Measurements from ENCODE around the gene COMMD7. TPM values are rescaled to one million over a fixed set of nuclear protein-coding genes. Genes with fewer than 3 reads are reported as not detected.

Gene COMMD7
- total RNA-seq, 6 experiments from 2014 or later: 15.2 to 21.3 (median 18.6) TPM

GRCh38 chr20:32707691-32708581, 35.3 kb downstream of the COMMD7 start:
- TF ChIP-seq CTCF (IDR thresholded peaks at IDR 0.05) (no peak), POLR2A (IDR thresholded peaks at IDR 0.05) (no peak)
- 66% methylated on average over 5 of the region's 5 CpGs for WGBS (ENCODE audit: insufficient coverage, low coverage, low lambda C conversion rate, missing lambda C conversion rate)
- H3K4me1 ChIP-seq: peaks cover 0 to 23% (median 5%) of the 10 kb centered on the region in 4 donors
- ATAC-seq (no peak), DNase-seq (no peak)
- no peaks in the 10 kb centered on the region for H3K27me3 ChIP-seq
- H3K36me3 ChIP-seq: peaks cover 0 to 21% (median 1%) of the 10 kb centered on the region in 4 donors
- H3K4me3 ChIP-seq: no peak overlapping the region
- no peak overlapping the region for H3K27ac ChIP-seq
- intact Hi-C loops (cut with DNase I): no loop called here
- no peaks in the 10 kb centered on the region for H3K9me3 ChIP-seq

- peak in 1 of 3 donors; percentile 65 for DNase-seq
- H3K36me3 ChIP-seq: peaks cover 0 to 27% (median 5%) of the 10 kb centered on the region in 4 donors
Observed at GRCh38 chr20:32706486-32706885, 36.8 kb downstream of the COMMD7 start.

DNA sequence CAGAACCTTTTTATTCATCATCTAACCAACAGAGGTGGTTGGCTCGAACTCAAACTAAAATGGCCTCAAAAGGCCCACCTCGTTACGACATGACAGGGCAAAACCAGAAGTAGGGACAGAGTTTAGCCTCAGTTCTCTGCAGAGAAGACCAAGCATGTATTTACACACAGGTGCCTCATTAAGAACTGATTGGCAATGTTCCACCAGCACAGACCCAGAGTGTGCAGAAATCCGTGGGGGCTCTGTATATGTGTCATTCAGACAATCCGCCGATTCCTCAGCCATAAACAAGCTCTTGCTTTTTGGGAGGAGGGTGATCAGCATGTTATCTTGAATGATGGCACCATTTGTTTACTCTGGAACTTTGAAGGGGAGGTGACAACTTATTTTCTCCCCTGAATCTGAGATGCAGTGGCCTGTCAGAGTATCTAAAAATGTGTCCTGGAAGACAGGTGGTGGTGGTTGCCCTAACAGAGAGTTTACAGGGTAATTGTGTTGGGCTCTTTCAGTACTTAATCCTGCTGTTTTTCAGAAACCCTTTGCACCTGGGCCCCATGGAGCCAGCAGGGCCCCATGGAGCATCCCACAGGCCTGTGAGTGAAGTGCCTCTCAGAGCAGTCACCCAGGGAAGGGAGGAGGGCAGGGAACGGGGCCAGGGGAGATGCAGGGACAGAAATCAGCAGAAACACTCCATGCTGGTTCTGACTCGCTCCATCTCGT, 40.4 kb downstream of the COMMD7 start:
- Histone ChIP-seq H3K27me3 (no peaks in the 10 kb centered on the region), H3K27ac (no peak overlapping the region), H3K36me3 (peaks cover 0 to 27% (median 5%) of the 10 kb centered on the region in 4 donors), H3K9me3 (no peaks in the 10 kb centered on the region), H3K4me3 (no peak overlapping the region), H3K4me1 (peaks cover 0 to 8% (median 0%) of the 10 kb centered on the region in 4 donors)
- ATAC-seq: no peak
- intact Hi-C loops (cut with DNase I): no loop called here
- DNase-seq: no peak
- TF ChIP-seq POLR2A (IDR thresholded peaks at IDR 0.05): no peak
- no peak for TF ChIP-seq CTCF (IDR thresholded peaks at IDR 0.05)
- 96% methylated on average over 5 of the region's 9 CpGs for WGBS (ENCODE audit: insufficient coverage, low coverage, low lambda C conversion rate, missing lambda C conversion rate)

More at GRCh38 chr20:32706486-32706885, 36.8 kb downstream of the COMMD7 start:
- no peaks in the 10 kb centered on the region for H3K9me3 ChIP-seq
- H3K27ac ChIP-seq: no peak overlapping the region
- intact Hi-C loops (cut with DNase I): no loop called here
- H3K27me3 ChIP-seq: no peaks in the 10 kb centered on the region
- no peak overlapping the region for H3K4me3 ChIP-seq
- no peak for TF ChIP-seq POLR2A (IDR thresholded peaks at IDR 0.05)
- TF ChIP-seq CTCF (IDR thresholded peaks at IDR 0.05): no peak
- peak; percentile 58 to 80 (median 70) for ATAC-seq
- peaks cover 0 to 23% (median 5%) of the 10 kb centered on the region in 4 donors for H3K4me1 ChIP-seq
- WGBS (ENCODE audit: insufficient coverage, low coverage, low lambda C conversion rate, missing lambda C conversion rate): 43% methylated on average over 3 of the region's 3 CpGs

DNA sequence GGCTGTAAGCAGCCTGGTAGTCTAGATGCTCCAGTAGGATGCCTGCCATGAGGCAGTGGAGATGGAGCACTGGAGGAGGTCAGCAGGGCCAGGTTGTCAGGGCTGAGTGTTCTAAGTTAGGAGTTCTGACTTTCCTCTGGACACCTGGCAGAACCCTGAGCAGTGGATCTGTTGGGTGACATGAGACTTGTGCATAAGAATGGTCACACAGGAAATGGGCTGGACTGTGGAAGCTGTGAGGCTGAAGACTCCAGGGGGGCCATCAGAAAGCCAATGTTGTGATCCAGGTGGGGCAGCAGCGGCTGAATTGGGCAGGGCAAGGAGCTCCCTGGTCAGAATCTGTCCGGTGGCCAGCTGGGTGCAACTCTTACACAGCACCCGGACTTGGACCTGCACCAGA, 45.7 kb downstream of the COMMD7 start:
- intact Hi-C loops (cut with DNase I): no loop called here
- WGBS (ENCODE audit: insufficient coverage, low coverage, low lambda C conversion rate, missing lambda C conversion rate): no CpG with 5 or more reads among the region's 3 CpGs

More for the DNA sequence above, 45.7 kb downstream of the COMMD7 start:
- H3K4me1 ChIP-seq: no peaks in the 10 kb centered on the region
- H3K9me3 ChIP-seq: no peaks in the 10 kb centered on the region
- no peak for TF ChIP-seq CTCF (IDR thresholded peaks at IDR 0.05)
- no peak for TF ChIP-seq POLR2A (IDR thresholded peaks at IDR 0.05)
- no peaks in the 10 kb centered on the region for H3K27me3 ChIP-seq
- H3K4me3 ChIP-seq: no peak overlapping the region
- DNase-seq: no peak
- no peak overlapping the region for H3K27ac ChIP-seq
- H3K36me3 ChIP-seq: peaks cover 0 to 4% (median 1%) of the 10 kb centered on the region in 4 donors
- ATAC-seq: no peak
